D721Med (cell line): Measurements from ENCODE around the gene KRT76.

Experiments
- DNase-seq: peaks from one replicate; pipeline ENCODE4 v3.0.0; 2011; ENCODE audit warnings: low spot score; ENCODE audit not compliant: insufficient read length
- FAIRE-seq: peaks from 2 replicates; lab custom pipeline; 2011; peaks lifted over from hg19 to GRCh38; lab: Jason Lieb, UNC
- CTCF ChIP-seq: IDR thresholded peaks from 2 replicates; pipeline ENCODE4 v1.5.1; 2012; ENCODE audit warnings: mild to moderate bottlenecking, control low read depth; ENCODE audit not compliant: insufficient read depth; ENCODE audit errors: missing control alignments

Gene KRT76

GRCh38 chr12:52759218-52759617 lies 17.9 kb downstream of the KRT76 start:
- TF ChIP-seq CTCF, result no peak
- no peak for FAIRE-seq
- DNase-seq, result no peak

- FAIRE-seq (no peak), DNase-seq (no peak)
- no peak for TF ChIP-seq CTCF
Measured at GRCh38 chr12:52757449-52758176, 19.5 kb downstream of the KRT76 start.

- DNase-seq (no peak), FAIRE-seq (no peak)
- no peak for TF ChIP-seq CTCF
Measured at GRCh38 chr12:52756281-52756960, 20.7 kb downstream of the KRT76 start.

GRCh38 chr12:52755533-52755932 lies 21.6 kb downstream of the KRT76 start:
- FAIRE-seq, result no peak
- no peak for TF ChIP-seq CTCF

GRCh38 chr12:52754135-52754534 lies 23.0 kb downstream of the KRT76 start:
- DNase-seq, result no peak
- TF ChIP-seq CTCF, result no peak
- FAIRE-seq, result no peak

More at GRCh38 chr12:52755533-52755932, 21.6 kb downstream of the KRT76 start:
- DNase-seq, result no peak

- DNase-seq, result no peak
- FAIRE-seq, result no peak
- no peak for TF ChIP-seq CTCF
Measured at GRCh38 chr12:52753283-52753682, 23.9 kb downstream of the KRT76 start.

GRCh38 chr12:52752516-52752915 lies 24.6 kb downstream of the KRT76 start:
- FAIRE-seq (no peak), DNase-seq (no peak)
- no peak for TF ChIP-seq CTCF
